Fibroblast of lung (primary cell): ENCODE data around the gene TP53I11. TPM values are rescaled to one million over a fixed set of nuclear protein-coding genes. Genes with fewer than 3 reads are reported as not detected.

ENCODE experiments used
- DNase-seq, 2 donors: peaks; one replicate each; pipeline versions ENCODE4 v3.0.0 to v3.0.0-alpha.2; 2010; ENCODE audit warnings: low read depth in 2 of 2
- H2AFZ ChIP-seq: 2 replicates; pipeline ENCODE4 v1.5.1; 2012; ENCODE audit warnings: low read length, control low read depth, inconsistent platforms
- H3K27ac ChIP-seq: 2 replicates; pipeline ENCODE4 v1.5.1; 2011; ENCODE audit warnings: low read length, control low read depth; ENCODE audit not compliant: insufficient read depth
- H3K27me3 ChIP-seq: 2 replicates; pipeline ENCODE4 v1.5.1; 2011; ENCODE audit warnings: mild to moderate bottlenecking, low read length; ENCODE audit not compliant: control insufficient read depth, insufficient read depth
- H3K36me3 ChIP-seq: 2 replicates; pipeline ENCODE4 v1.5.1; 2011; ENCODE audit warnings: low read length; ENCODE audit not compliant: control insufficient read depth, insufficient read depth
- H3K4me1 ChIP-seq: 2 replicates; pipeline ENCODE4 v1.5.1; 2011; ENCODE audit warnings: low read length; ENCODE audit not compliant: control insufficient read depth, insufficient read depth; ENCODE audit errors: extremely low read depth
- H3K4me2 ChIP-seq: 2 replicates; pipeline ENCODE4 v1.5.1; 2011; ENCODE audit warnings: low read length, control low read depth; ENCODE audit not compliant: insufficient read depth; ENCODE audit errors: extremely low read depth
- H3K4me3 ChIP-seq, 4 experiments: fragments of 200-600 bp in 1 of 4; sonication (generic) in 1 of 4; replicated peaks in 1 of 4; 2 replicates each; pipeline ENCODE4 v1.5.1; 2011 to 2016; ENCODE audit warnings: low read length in 4 of 4, low read depth in 3 of 4, mild to moderate bottlenecking in 3 of 4, control low read depth in 2 of 4, inconsistent platforms in 1 of 4, mixed read lengths in 1 of 4; ENCODE audit not compliant: insufficient read depth in 1 of 4; ENCODE audit errors: control extremely low read depth in 1 of 4
- H3K79me2 ChIP-seq: 2 replicates; pipeline ENCODE4 v1.5.1; 2012; ENCODE audit warnings: mild to moderate bottlenecking, low read length, inconsistent platforms; ENCODE audit not compliant: control insufficient read depth, insufficient read depth
- H3K9ac ChIP-seq: 2 replicates; pipeline ENCODE4 v1.5.1; 2011; ENCODE audit warnings: mild to moderate bottlenecking, low read length, control low read depth; ENCODE audit not compliant: insufficient read depth
- H3K9me3 ChIP-seq: 2 replicates; pipeline ENCODE4 v1.5.1; 2012; ENCODE audit warnings: low read depth, low read length; ENCODE audit not compliant: control insufficient read depth, insufficient read depth
- H4K20me1 ChIP-seq: 2 replicates; pipeline ENCODE4 v1.5.1; 2011; ENCODE audit warnings: low read length; ENCODE audit not compliant: control insufficient read depth, insufficient read depth; ENCODE audit errors: extremely low read depth
- EZH2 ChIP-seq: IDR thresholded peaks from 2 replicates; pipeline ENCODE4 v1.5.1; 2012; ENCODE audit warnings: low read length, control low read depth, mild to moderate bottlenecking; ENCODE audit errors: missing control alignments
- polyA plus RNA-seq, 2 donors: library from polyadenylated mRNA; depleted of rRNA in 1 of 2; stranded (reverse) in 1 of 2; unstranded in 1 of 2; fragments of >200 nt; gene quantifications; 2 replicates each; pipeline ENCODE4 v1.2.1, GENCODE V29; 2011 to 2012; ENCODE audit warnings: missing spikeins in 1 of 2
- total RNA-seq: library from RNA; depleted of rRNA; stranded (reverse); fragments of >200 nt; gene quantifications from 2 replicates; pipeline ENCODE4 v1.2.1, GENCODE V29; 2014
- TF ChIP-seq, protein P1 (sequence below), 2 donors: IDR thresholded peaks in 1 of 2; conservative IDR thresholded peaks in 1 of 2; 1 replicate in 1 of 2; 2 replicates in 1 of 2; pipeline ENCODE4 v1.5.1; 2011 to 2012; ENCODE audit warnings: low read length in 2 of 2, control low read depth in 1 of 2, inconsistent platforms in 1 of 2, low read depth in 1 of 2, mild to moderate bottlenecking in 1 of 2

The TP53I11 gene
- total and polyA plus RNA-seq, 2 donors (not counting 1 experiment from before 2014, with no cell fraction given) = 53.2 to 54.0 TPM

GRCh38 chr11:44989831-44990566 lies 39.3 kb upstream of the TP53I11 start:
- TF ChIP-seq, protein P1, sequence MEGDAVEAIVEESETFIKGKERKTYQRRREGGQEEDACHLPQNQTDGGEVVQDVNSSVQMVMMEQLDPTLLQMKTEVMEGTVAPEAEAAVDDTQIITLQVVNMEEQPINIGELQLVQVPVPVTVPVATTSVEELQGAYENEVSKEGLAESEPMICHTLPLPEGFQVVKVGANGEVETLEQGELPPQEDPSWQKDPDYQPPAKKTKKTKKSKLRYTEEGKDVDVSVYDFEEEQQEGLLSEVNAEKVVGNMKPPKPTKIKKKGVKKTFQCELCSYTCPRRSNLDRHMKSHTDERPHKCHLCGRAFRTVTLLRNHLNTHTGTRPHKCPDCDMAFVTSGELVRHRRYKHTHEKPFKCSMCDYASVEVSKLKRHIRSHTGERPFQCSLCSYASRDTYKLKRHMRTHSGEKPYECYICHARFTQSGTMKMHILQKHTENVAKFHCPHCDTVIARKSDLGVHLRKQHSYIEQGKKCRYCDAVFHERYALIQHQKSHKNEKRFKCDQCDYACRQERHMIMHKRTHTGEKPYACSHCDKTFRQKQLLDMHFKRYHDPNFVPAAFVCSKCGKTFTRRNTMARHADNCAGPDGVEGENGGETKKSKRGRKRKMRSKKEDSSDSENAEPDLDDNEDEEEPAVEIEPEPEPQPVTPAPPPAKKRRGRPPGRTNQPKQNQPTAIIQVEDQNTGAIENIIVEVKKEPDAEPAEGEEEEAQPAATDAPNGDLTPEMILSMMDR (conservative IDR thresholded peaks at IDR 0.05 in 1 of 2, IDR thresholded peaks at IDR 0.05 in 1 of 2; ENCODE audit: low read depth in 1 of 2, low read length in 2 of 2) = no peak
- no peak for TF ChIP-seq EZH2
- Histone ChIP-seq H3K79me2 (no peaks in the 10 kb centered on the region), H2AFZ (no peak overlapping the region), H3K27me3 (peaks cover 12% of the 10 kb centered on the region), H3K9ac (no peak overlapping the region), H3K4me2 (no peak overlapping the region), H4K20me1 (no peaks in the 10 kb centered on the region), H3K4me3 (no peak overlapping the region), H3K36me3 (no peaks in the 10 kb centered on the region), H3K27ac (no peak overlapping the region), H3K9me3 (no peaks in the 10 kb centered on the region), H3K4me1 (no peaks in the 10 kb centered on the region)
- no peak for DNase-seq

DNA sequence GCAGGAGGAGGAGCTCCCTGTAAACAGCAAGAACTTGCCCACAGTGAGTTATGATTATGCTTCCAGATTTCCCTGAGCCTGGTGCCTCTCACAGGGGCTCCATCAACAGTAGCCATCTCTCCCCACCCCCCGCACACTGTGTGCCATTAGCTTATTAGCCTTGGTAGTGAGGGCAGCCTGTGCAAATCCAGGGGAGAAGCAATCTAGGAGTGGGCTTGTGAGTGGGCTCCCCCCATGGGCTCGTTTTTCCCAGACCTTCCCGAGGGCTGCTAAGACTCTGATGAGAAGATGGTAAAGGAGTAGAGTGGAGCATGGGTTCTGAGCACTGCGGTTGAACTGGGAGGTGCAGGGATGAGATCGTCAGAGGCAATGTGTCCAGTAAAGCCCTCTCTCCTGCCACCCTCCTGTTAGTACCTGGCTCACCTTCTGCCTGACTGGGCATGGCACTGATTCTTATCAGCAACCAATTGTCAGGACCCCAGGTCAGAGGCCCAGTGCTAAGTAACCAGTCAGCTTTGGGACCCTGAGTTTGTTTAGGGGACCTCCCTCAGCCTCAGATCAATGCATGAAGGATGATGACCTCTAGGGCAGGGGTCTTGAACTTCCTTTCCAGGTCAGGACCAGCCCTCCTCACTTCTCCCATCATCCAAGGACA lies 38.4 kb upstream of the TP53I11 start:
- no peak overlapping the region for H3K4me3 ChIP-seq
- no peak for DNase-seq
- H3K9ac ChIP-seq = no peak overlapping the region
- no peaks in the 10 kb centered on the region for H3K36me3 ChIP-seq
- H3K27me3 ChIP-seq = peaks cover 18% of the 10 kb centered on the region
- no peak overlapping the region for H3K4me2 ChIP-seq
- no peaks in the 10 kb centered on the region for H3K79me2 ChIP-seq
- H2AFZ ChIP-seq = no peak overlapping the region
- no peaks in the 10 kb centered on the region for H3K9me3 ChIP-seq
- TF ChIP-seq, protein P1 (conservative IDR thresholded peaks at IDR 0.05 in 1 of 2, IDR thresholded peaks at IDR 0.05 in 1 of 2; ENCODE audit: low read depth in 1 of 2, low read length in 2 of 2) = no peak
- no peak for TF ChIP-seq EZH2
- H3K4me1 ChIP-seq = no peaks in the 10 kb centered on the region
- no peak overlapping the region for H3K27ac ChIP-seq
- H4K20me1 ChIP-seq = no peaks in the 10 kb centered on the region

DNA sequence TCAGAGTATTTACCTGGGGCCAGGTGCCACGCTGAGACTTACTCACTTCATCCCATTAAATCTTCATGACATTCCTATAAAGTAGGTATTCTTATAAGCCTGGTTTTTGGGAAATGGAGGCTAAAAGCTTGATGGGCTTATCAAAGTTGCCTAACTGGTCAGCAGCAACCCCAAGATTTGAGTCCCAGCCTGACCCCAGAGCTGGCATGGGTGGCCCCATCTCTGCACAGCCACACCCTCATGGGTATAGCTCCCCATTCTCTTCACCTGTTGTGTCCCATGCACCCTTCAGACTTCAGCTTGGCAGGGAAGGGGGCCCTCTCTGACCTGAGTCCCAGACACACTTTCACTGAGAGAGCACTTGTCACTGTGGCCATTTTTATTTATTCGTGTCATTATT lies 37.4 kb upstream of the TP53I11 start:
- H3K27ac ChIP-seq = no peak overlapping the region
- no peaks in the 10 kb centered on the region for H3K79me2 ChIP-seq
- no peaks in the 10 kb centered on the region for H3K9me3 ChIP-seq
- DNase-seq = no peak
- no peak overlapping the region for H2AFZ ChIP-seq
- no peak overlapping the region for H3K4me2 ChIP-seq
- H3K4me1 ChIP-seq = no peaks in the 10 kb centered on the region
- TF ChIP-seq EZH2 = no peak
- TF ChIP-seq, protein P1 (conservative IDR thresholded peaks at IDR 0.05 in 1 of 2, IDR thresholded peaks at IDR 0.05 in 1 of 2; ENCODE audit: low read depth in 1 of 2, low read length in 2 of 2) = no peak
- no peaks in the 10 kb centered on the region for H3K36me3 ChIP-seq
- no peak overlapping the region for H3K9ac ChIP-seq
- no peak overlapping the region for H3K4me3 ChIP-seq
- H4K20me1 ChIP-seq = no peaks in the 10 kb centered on the region
- peaks cover 18% of the 10 kb centered on the region for H3K27me3 ChIP-seq
